Mucosa of rectum (tissue), 2 donors: Measurements from ENCODE around the gene AFF3.

Source experiments
- H3K27ac ChIP-seq, 2 donors: one replicate each; pipeline ENCODE4 v1.7.0; 2013; ENCODE audit warnings: inconsistent platforms in 2 of 2, low read depth in 2 of 2, low read length in 2 of 2
- H3K27me3 ChIP-seq, 2 donors: one replicate each; pipeline ENCODE4 v1.7.0; 2013; ENCODE audit warnings: low read length in 2 of 2; ENCODE audit not compliant: control insufficient read depth in 2 of 2, insufficient read depth in 2 of 2
- H3K36me3 ChIP-seq, 2 donors: one replicate each; pipeline ENCODE4 v1.7.0; 2013; ENCODE audit warnings: low read length in 2 of 2; ENCODE audit not compliant: control insufficient read depth in 2 of 2, insufficient read depth in 2 of 2
- H3K4me1 ChIP-seq, 2 donors: one replicate each; pipeline ENCODE4 v1.7.0; 2013; ENCODE audit warnings: low read length in 2 of 2, mild to moderate bottlenecking in 1 of 2; ENCODE audit not compliant: control insufficient read depth in 2 of 2, insufficient read depth in 2 of 2
- H3K4me3 ChIP-seq, 2 donors: one replicate each; pipeline ENCODE4 v1.7.0; 2013; ENCODE audit warnings: low read length in 2 of 2
- H3K9ac ChIP-seq, 2 donors: one replicate each; pipeline ENCODE4 v1.7.0; 2013; ENCODE audit warnings: low read length in 2 of 2, low read depth in 1 of 2, mild to moderate bottlenecking in 1 of 2
- H3K9me3 ChIP-seq, 2 donors: one replicate each; pipeline ENCODE4 v1.7.0; 2013; ENCODE audit warnings: low read length in 2 of 2; ENCODE audit not compliant: control insufficient read depth in 2 of 2
- donor health status: healthy.
- donor health status: Normal muscosa, but diverticular disease.

AFF3 gene

GRCh38 chr2:100038011-100038410, 104.4 kb downstream of the AFF3 start:
- Histone ChIP-seq H3K4me1 (no peaks in the 10 kb centered on the region), H3K9ac (no peak overlapping the region), H3K27ac (no peak overlapping the region), H3K36me3 (no peaks in the 10 kb centered on the region), H3K4me3 (no peak overlapping the region), H3K27me3 (no peaks in the 10 kb centered on the region), H3K9me3 (no peaks in the 10 kb centered on the region)

GRCh38 chr2:100036793-100037192, 105.6 kb downstream of the AFF3 start:
- Histone ChIP-seq H3K27ac (no peak overlapping the region), H3K4me3 (no peak overlapping the region), H3K9me3 (no peaks in the 10 kb centered on the region), H3K27me3 (no peaks in the 10 kb centered on the region), H3K9ac (no peak overlapping the region), H3K36me3 (no peaks in the 10 kb centered on the region), H3K4me1 (no peaks in the 10 kb centered on the region)

- Histone ChIP-seq H3K4me3 (no peak overlapping the region), H3K9ac (no peak overlapping the region), H3K9me3 (no peaks in the 10 kb centered on the region), H3K27ac (no peak overlapping the region), H3K4me1 (no peaks in the 10 kb centered on the region), H3K36me3 (no peaks in the 10 kb centered on the region), H3K27me3 (no peaks in the 10 kb centered on the region)
These were observed 106.4 kb downstream of the AFF3 start for GRCh38 chr2:100036026-100036425.

- H3K4me1 ChIP-seq: no peaks in the 10 kb centered on the region
- no peak overlapping the region for H3K27ac ChIP-seq
- no peaks in the 10 kb centered on the region for H3K36me3 ChIP-seq
- no peaks in the 10 kb centered on the region for H3K27me3 ChIP-seq
- H3K9ac ChIP-seq: no peak overlapping the region
- H3K4me3 ChIP-seq: no peak overlapping the region
- H3K9me3 ChIP-seq: no peaks in the 10 kb centered on the region
These were observed 108.0 kb downstream of the AFF3 start for GRCh38 chr2:100034431-100034830.

- Histone ChIP-seq H3K9ac (no peak overlapping the region), H3K27me3 (no peaks in the 10 kb centered on the region), H3K27ac (no peak overlapping the region), H3K36me3 (no peaks in the 10 kb centered on the region), H3K9me3 (no peaks in the 10 kb centered on the region), H3K4me3 (no peak overlapping the region), H3K4me1 (no peaks in the 10 kb centered on the region)
These were observed 108.4 kb downstream of the AFF3 start for GRCh38 chr2:100033976-100034375.

- Histone ChIP-seq H3K9ac (no peak overlapping the region), H3K4me3 (no peak overlapping the region), H3K4me1 (no peaks in the 10 kb centered on the region), H3K36me3 (no peaks in the 10 kb centered on the region), H3K27me3 (no peaks in the 10 kb centered on the region), H3K9me3 (no peaks in the 10 kb centered on the region), H3K27ac (no peak overlapping the region)
These were observed 110.8 kb downstream of the AFF3 start for GRCh38 chr2:100031604-100032003.

GRCh38 chr2:100029460-100029859, 112.9 kb downstream of the AFF3 start:
- H3K27ac ChIP-seq: no peak overlapping the region
- H3K9ac ChIP-seq: no peak overlapping the region
- H3K4me1 ChIP-seq: no peaks in the 10 kb centered on the region
- H3K36me3 ChIP-seq: no peaks in the 10 kb centered on the region
- H3K27me3 ChIP-seq: no peaks in the 10 kb centered on the region
- H3K4me3 ChIP-seq: no peak overlapping the region
- H3K9me3 ChIP-seq: no peaks in the 10 kb centered on the region

GRCh38 chr2:100021791-100022340, 120.5 kb downstream of the AFF3 start:
- no peak overlapping the region for H3K4me3 ChIP-seq
- no peaks in the 10 kb centered on the region for H3K36me3 ChIP-seq
- H3K9me3 ChIP-seq: no peaks in the 10 kb centered on the region
- H3K4me1 ChIP-seq: no peaks in the 10 kb centered on the region
- H3K9ac ChIP-seq: no peak overlapping the region
- H3K27ac ChIP-seq: no peak overlapping the region
- no peaks in the 10 kb centered on the region for H3K27me3 ChIP-seq

- Histone ChIP-seq H3K27ac (no peak overlapping the region), H3K27me3 (no peaks in the 10 kb centered on the region), H3K36me3 (no peaks in the 10 kb centered on the region), H3K4me1 (no peaks in the 10 kb centered on the region), H3K9me3 (no peaks in the 10 kb centered on the region), H3K4me3 (no peak overlapping the region), H3K9ac (no peak overlapping the region)
These were observed 122.9 kb downstream of the AFF3 start for GRCh38 chr2:100019499-100019898.

- Histone ChIP-seq H3K4me3 (no peak overlapping the region), H3K9me3 (no peaks in the 10 kb centered on the region), H3K4me1 (no peaks in the 10 kb centered on the region), H3K9ac (no peak overlapping the region), H3K36me3 (no peaks in the 10 kb centered on the region), H3K27ac (no peak overlapping the region), H3K27me3 (no peaks in the 10 kb centered on the region)
These were observed 123.8 kb downstream of the AFF3 start for GRCh38 chr2:100018341-100019193.
